HL-60 (cell line): Measurements from ENCODE around the gene AIFM3.

Experiments used
- GABPA ChIP-seq: IDR thresholded peaks from 2 replicates; pipeline ENCODE4 v1.6.1; 2012; ENCODE audit warnings: low read depth
- POLR2AphosphoS5 ChIP-seq: IDR thresholded peaks from 2 replicates; pipeline ENCODE4 v1.6.1; 2012; ENCODE audit warnings: low read depth
- TF ChIP-seq, protein P1 (sequence below): IDR thresholded peaks from one replicate; pipeline ENCODE4 v1.5.1; 2011; ENCODE audit warnings: low read length, control low read depth, inconsistent platforms; ENCODE audit not compliant: insufficient read depth
- TF ChIP-seq, protein P2 (sequence below): IDR thresholded peaks from 2 replicates; pipeline ENCODE4 v1.6.1; 2012; ENCODE audit warnings: low read depth; ENCODE audit not compliant: insufficient replicate concordance

DNA sequence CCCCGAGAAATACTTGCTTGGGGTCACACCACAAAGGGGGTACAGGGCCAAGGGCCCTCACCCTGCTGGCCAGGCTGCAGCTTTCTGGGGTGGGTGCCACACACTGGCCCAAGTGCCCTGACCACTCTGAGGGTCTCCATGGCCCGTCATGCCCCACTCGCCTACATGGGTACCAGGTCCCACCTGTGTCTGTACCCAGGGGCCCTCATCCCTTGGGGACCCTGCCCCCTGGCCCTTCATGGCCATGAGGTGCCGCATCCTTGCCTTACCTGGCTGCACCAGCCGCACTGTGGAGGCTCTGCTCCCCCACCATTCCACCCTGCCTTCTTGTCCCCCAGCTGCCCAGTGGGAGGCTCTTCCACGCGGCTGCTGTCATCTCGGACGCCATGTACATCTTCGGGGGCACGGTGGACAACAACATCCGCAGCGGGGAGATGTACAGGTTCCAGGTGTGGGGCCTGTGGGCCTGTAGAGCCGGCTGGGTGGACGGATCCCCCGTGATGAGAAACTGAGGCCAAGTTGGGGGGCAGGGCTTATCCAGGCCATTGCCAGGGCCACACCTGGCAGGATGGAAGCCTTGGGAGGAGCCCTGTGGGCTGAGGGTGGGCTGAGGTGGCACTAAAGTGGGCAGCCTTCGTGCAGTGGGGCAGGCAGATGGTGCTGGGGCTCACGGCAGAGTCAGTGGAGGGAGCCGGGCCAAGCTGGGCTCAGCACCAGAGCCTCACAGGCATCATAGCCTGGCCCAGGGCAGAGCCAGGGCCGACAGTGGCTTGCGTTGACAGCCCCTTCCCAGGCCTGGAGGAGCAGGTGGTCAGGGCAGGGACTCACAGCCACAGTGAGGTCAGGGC lies 25.6 kb downstream of the AIFM3 start:
- TF ChIP-seq, protein P1, sequence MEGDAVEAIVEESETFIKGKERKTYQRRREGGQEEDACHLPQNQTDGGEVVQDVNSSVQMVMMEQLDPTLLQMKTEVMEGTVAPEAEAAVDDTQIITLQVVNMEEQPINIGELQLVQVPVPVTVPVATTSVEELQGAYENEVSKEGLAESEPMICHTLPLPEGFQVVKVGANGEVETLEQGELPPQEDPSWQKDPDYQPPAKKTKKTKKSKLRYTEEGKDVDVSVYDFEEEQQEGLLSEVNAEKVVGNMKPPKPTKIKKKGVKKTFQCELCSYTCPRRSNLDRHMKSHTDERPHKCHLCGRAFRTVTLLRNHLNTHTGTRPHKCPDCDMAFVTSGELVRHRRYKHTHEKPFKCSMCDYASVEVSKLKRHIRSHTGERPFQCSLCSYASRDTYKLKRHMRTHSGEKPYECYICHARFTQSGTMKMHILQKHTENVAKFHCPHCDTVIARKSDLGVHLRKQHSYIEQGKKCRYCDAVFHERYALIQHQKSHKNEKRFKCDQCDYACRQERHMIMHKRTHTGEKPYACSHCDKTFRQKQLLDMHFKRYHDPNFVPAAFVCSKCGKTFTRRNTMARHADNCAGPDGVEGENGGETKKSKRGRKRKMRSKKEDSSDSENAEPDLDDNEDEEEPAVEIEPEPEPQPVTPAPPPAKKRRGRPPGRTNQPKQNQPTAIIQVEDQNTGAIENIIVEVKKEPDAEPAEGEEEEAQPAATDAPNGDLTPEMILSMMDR: no peak
- no peak for TF ChIP-seq POLR2AphosphoS5
- no peak for TF ChIP-seq GABPA
- TF ChIP-seq, protein P2, sequence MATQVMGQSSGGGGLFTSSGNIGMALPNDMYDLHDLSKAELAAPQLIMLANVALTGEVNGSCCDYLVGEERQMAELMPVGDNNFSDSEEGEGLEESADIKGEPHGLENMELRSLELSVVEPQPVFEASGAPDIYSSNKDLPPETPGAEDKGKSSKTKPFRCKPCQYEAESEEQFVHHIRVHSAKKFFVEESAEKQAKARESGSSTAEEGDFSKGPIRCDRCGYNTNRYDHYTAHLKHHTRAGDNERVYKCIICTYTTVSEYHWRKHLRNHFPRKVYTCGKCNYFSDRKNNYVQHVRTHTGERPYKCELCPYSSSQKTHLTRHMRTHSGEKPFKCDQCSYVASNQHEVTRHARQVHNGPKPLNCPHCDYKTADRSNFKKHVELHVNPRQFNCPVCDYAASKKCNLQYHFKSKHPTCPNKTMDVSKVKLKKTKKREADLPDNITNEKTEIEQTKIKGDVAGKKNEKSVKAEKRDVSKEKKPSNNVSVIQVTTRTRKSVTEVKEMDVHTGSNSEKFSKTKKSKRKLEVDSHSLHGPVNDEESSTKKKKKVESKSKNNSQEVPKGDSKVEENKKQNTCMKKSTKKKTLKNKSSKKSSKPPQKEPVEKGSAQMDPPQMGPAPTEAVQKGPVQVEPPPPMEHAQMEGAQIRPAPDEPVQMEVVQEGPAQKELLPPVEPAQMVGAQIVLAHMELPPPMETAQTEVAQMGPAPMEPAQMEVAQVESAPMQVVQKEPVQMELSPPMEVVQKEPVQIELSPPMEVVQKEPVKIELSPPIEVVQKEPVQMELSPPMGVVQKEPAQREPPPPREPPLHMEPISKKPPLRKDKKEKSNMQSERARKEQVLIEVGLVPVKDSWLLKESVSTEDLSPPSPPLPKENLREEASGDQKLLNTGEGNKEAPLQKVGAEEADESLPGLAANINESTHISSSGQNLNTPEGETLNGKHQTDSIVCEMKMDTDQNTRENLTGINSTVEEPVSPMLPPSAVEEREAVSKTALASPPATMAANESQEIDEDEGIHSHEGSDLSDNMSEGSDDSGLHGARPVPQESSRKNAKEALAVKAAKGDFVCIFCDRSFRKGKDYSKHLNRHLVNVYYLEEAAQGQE: no peak
